ENCODE measurements around the gene NDUFAF2. TPM values are rescaled to one million over a fixed set of nuclear protein-coding genes. Genes with fewer than 3 reads are reported as not detected.
"Not testable (repeated sequence)": the region's sequence is repeated elsewhere in the genome, so short reads cannot be mapped to it uniquely, and the experiment has no call there.

The NDUFAF2 gene
- total RNA-seq, 1 donor from 2014 or later, result 27.5 TPM

GRCh38 chr5:61182449-61182848 is 237.4 kb downstream of the NDUFAF2 start:
- Mint-ChIP-seq H3K27me3 (no peaks in the 10 kb centered on the region), H3K27ac (no peak overlapping the region), H3K9me3 (no peaks in the 10 kb centered on the region), H3K4me1 (ENCODE audit: unreplicated experiment) (no peaks in the 10 kb centered on the region), H3K4me3 (no peak overlapping the region), H3K36me3 (no peaks in the 10 kb centered on the region)
- no peak for DNase-seq (ENCODE audit: extremely low spot score, unreplicated experiment)
- TF ChIP-seq, protein P1, sequence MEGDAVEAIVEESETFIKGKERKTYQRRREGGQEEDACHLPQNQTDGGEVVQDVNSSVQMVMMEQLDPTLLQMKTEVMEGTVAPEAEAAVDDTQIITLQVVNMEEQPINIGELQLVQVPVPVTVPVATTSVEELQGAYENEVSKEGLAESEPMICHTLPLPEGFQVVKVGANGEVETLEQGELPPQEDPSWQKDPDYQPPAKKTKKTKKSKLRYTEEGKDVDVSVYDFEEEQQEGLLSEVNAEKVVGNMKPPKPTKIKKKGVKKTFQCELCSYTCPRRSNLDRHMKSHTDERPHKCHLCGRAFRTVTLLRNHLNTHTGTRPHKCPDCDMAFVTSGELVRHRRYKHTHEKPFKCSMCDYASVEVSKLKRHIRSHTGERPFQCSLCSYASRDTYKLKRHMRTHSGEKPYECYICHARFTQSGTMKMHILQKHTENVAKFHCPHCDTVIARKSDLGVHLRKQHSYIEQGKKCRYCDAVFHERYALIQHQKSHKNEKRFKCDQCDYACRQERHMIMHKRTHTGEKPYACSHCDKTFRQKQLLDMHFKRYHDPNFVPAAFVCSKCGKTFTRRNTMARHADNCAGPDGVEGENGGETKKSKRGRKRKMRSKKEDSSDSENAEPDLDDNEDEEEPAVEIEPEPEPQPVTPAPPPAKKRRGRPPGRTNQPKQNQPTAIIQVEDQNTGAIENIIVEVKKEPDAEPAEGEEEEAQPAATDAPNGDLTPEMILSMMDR (conservative IDR thresholded peaks at IDR 0.05), result no peak

DNA sequence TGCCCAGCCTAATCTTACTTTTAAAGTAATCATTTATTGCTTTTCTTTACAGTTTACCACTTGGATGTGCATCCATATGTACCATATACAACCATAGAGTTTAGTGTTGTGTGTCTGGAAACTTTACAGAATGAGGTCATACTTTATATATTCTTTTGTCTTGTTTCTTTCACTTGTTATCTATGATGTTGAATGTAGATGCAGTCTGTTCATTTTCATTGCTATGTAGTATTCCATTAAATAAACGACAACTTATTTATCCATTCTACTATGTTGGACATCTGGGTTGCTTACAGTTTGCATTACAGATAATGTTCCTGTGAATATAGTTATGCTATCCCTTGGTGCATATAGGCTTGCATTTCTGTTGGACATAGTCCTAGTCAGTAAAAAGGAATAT is 238.5 kb downstream of the NDUFAF2 start:
- Mint-ChIP-seq H3K27me3 (no peaks in the 10 kb centered on the region), H3K36me3 (no peaks in the 10 kb centered on the region), H3K9me3 (no peaks in the 10 kb centered on the region), H3K4me3 (no peak overlapping the region), H3K4me1 (ENCODE audit: unreplicated experiment) (no peaks in the 10 kb centered on the region), H3K27ac (no peak overlapping the region)
- no peak for DNase-seq (ENCODE audit: extremely low spot score, unreplicated experiment)
- TF ChIP-seq, protein P1 (conservative IDR thresholded peaks at IDR 0.05), result no peak

DNA sequence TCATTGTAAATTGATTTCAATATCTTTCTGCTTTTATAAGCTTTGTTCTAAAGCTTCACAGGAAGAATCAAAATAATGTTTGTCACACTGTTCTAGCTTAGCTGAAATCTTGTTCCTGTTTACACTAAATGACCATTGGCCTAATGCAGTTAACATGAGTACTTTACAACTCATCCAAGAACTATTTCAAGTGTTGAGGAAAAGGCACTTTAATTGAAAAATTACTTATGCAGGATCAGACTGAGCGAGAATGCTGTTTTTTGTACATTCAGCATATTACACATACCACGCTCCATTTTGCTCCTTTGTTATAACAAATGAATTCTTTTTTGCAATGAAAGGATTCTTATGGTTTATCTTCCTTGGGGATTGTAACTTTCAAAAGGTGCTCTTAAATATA is 239.7 kb downstream of the NDUFAF2 start:
- TF ChIP-seq, protein P1 (conservative IDR thresholded peaks at IDR 0.05), result no peak
- no peak for DNase-seq (ENCODE audit: extremely low spot score, unreplicated experiment)
- H3K36me3 Mint-ChIP-seq, result no peaks in the 10 kb centered on the region
- no peaks in the 10 kb centered on the region for H3K4me1 Mint-ChIP-seq (ENCODE audit: unreplicated experiment)
- H3K27ac Mint-ChIP-seq, result no peak overlapping the region
- H3K9me3 Mint-ChIP-seq, result no peaks in the 10 kb centered on the region
- H3K4me3 Mint-ChIP-seq, result no peak overlapping the region
- H3K27me3 Mint-ChIP-seq, result no peaks in the 10 kb centered on the region

DNA sequence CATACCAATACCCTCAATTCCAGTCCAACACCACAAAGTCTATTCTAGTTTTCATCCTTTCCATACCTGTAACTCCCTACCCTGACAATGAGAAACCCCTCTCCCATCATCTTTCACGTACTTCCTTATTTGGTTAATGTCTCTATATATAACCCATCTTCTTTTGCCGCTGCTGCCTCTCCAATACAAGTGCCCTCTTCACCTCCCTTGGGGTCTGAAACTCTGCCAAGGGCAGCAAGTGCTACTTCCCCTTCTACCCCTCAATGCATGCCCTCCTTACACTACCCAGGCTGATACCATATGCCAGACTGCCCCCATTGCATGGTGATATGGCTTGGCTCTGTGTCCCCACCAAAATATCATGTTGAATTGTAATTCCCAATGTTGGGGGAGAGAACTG is 241.6 kb downstream of the NDUFAF2 start:
- H3K4me1 Mint-ChIP-seq (ENCODE audit: unreplicated experiment), result no peaks in the 10 kb centered on the region
- H3K4me3 Mint-ChIP-seq, result no peak overlapping the region
- H3K36me3 Mint-ChIP-seq, result no peaks in the 10 kb centered on the region
- TF ChIP-seq, protein P1 (conservative IDR thresholded peaks at IDR 0.05), result no peak
- no peak overlapping the region for H3K27ac Mint-ChIP-seq
- H3K27me3 Mint-ChIP-seq, result no peaks in the 10 kb centered on the region
- H3K9me3 Mint-ChIP-seq, result no peaks in the 10 kb centered on the region
- DNase-seq (ENCODE audit: extremely low spot score, unreplicated experiment), result no peak

- not testable (repeated sequence) for DNase-seq (ENCODE audit: extremely low spot score, unreplicated experiment); H3K4me3 Mint-ChIP-seq; H3K4me1 Mint-ChIP-seq (ENCODE audit: unreplicated experiment); H3K27ac Mint-ChIP-seq; H3K27me3 Mint-ChIP-seq; H3K36me3 Mint-ChIP-seq; H3K9me3 Mint-ChIP-seq
Measured at GRCh38 chr5:61187352-61187751, 242.3 kb downstream of the NDUFAF2 start.

DNA sequence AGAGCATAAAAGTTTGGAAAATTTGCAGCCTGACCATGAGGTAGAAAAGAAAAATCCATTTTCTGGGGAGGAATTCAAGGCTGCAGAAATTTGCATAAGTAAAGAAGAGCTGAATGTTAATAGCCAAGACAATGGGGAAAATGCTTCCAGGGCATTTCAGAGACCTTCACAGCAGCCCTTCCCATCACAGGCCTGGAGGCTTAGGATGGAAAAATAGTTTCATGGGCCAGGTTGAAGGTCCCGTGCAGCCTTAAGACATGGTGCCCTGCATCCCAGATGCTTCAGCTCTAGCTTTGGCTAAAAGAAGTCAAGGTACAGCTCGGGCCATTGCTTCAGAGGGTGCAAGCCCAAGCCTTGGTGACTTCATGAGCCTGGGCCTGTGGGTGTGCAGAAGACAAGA is 242.8 kb downstream of the NDUFAF2 start:
- not testable (repeated sequence) for H3K27ac Mint-ChIP-seq; H3K4me1 Mint-ChIP-seq (ENCODE audit: unreplicated experiment); H3K4me3 Mint-ChIP-seq; H3K9me3 Mint-ChIP-seq; H3K27me3 Mint-ChIP-seq; H3K36me3 Mint-ChIP-seq; DNase-seq (ENCODE audit: extremely low spot score, unreplicated experiment)

- H3K4me1 Mint-ChIP-seq (ENCODE audit: unreplicated experiment), result no peaks in the 10 kb centered on the region
- no peak for DNase-seq (ENCODE audit: extremely low spot score, unreplicated experiment)
- peaks cover 4% of the 10 kb centered on the region for H3K27me3 Mint-ChIP-seq
- TF ChIP-seq, protein P1 (conservative IDR thresholded peaks at IDR 0.05), result no peak
- peaks cover 5% of the 10 kb centered on the region for H3K9me3 Mint-ChIP-seq
- H3K4me3 Mint-ChIP-seq, result no peak overlapping the region
- H3K36me3 Mint-ChIP-seq, result no peaks in the 10 kb centered on the region
- H3K27ac Mint-ChIP-seq, result no peak overlapping the region
Measured at GRCh38 chr5:61198606-61199005, 253.6 kb downstream of the NDUFAF2 start.
